SKM-1 (cell line): ENCODE data around the gene RELL2.
A peak's percentile ranks its signal among the peaks of the same experiment; 100 is the strongest.

Source experiments
- DNase-seq: peaks from one replicate; lab custom pipeline; 2025; ENCODE audit not compliant: unreplicated experiment; lab: John Stamatoyannopoulos, UW

The RELL2 gene

DNA sequence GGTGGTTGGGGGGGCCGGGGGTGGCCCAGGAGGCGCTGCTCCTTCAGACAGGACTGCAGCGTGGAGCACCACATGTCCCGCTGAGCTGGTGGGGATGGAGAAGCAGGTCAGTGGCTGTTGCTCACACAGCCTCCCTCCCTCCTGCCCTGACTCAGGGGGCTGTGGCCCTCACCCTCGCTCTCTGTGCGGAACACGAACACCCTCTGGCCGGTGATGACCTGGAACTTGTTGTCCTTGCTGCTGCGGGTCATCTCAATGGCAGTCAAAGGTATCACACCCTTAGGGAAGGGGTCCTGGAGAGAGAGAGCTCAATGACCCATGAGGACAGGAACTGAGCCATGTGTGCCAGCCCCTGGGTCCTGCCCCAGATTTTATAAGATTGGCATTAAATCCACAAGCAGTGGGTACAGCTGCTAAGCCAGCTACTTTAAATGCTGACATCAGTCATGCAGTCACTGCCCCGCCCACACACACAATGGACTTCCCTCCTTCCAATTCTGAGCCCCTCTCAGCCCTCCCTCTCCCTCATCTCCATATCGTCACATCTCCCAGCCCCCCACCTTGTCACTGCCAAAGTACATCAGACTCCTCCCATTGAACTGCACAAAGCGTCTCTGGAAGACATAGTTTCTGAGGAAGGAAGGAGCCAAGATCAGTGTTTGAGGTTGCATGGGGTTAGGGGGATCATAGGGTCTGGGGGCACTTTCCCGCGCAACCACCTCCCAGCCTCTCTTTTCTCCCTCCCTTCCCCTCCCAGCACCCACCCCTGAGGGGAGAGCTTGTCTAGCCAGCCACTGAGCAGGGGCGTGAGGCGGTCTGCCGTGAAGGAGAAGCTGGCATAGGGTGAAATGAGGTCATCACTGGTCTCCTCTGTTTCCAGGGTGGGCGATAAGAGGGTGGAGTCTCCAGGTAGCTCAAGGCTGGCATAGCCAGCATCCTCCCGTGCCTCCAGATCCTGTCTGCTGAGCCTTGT, 36.3 kb downstream of the RELL2 start:
- no peak for DNase-seq

DNA sequence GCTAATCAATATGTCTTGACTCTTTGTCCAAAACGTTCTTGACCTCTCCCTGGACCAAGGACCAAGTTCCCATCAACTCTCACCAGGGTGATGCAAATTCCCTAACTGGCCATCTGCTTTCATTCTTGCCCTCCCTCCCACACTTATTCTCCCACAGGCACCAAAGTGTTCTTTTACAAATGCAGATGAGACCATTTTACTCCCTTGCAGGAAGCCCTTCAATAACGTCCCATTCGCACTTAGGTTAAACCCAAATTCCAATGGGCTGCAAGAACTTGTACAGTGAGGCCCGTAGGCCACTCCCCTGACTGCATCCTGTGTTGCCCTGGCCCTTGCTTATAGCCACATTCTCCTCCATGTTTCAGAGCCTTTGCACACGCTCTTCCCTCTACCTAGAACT, 38.0 kb downstream of the RELL2 start:
- DNase-seq = no peak

DNA sequence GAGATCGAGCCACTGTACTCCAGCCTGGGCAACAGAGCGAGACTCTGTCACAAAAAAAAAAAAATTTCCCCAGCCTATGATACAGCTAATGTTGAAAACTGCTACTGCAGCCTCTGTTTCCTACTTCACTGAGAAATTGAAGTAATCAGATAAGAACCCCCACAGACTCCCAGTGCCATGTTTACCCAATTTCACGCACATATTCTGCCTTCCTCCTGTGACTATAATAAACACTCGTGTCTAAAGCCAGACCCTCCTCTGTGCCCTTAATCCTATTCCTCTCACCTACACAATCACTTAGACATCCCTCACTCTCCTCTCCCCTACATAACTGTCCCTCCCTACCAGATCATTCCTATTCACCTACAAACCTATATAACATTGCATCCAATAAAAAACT, 38.9 kb downstream of the RELL2 start:
- no peak for DNase-seq

DNA sequence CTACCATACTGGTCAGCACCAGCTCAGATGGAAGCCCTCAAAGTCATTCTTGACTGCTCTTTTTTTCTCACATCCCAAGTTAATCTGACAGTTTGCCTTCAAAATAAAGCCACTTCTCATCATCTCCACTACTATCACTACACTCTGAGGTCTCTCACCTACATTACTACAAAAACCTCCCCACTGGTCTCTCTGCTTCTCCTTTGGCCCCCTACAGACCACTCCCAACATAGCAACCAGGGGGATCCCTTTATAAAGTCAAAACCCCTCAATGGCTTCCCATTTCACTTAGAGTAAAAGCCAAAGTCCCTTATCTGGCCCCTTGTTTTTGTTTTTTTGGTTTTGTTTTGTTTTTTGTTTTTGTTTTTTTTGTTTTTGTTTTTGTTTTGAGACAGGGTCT, 40.6 kb downstream of the RELL2 start:
- no peak for DNase-seq

DNA sequence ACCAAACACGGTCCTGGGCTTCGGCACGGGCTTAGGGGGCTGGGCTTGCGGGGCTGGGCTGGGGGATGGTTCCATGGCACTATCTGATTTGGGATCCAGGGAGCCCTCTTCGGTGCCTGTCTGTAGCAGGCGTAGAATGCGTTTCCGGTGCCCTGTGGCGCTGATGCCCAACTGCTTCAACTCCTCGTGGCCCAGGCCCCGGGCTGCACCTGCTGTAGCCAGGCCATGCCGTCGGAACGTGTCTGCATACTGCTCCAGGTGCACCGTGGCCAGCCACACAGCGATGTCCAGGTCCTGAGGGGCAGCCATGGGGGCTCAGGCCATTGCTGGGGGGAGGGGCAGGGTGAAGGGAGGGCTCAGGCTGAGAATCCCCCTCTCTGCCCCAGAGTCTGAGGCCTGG, 43.4 kb downstream of the RELL2 start:
- no peak for DNase-seq

DNA sequence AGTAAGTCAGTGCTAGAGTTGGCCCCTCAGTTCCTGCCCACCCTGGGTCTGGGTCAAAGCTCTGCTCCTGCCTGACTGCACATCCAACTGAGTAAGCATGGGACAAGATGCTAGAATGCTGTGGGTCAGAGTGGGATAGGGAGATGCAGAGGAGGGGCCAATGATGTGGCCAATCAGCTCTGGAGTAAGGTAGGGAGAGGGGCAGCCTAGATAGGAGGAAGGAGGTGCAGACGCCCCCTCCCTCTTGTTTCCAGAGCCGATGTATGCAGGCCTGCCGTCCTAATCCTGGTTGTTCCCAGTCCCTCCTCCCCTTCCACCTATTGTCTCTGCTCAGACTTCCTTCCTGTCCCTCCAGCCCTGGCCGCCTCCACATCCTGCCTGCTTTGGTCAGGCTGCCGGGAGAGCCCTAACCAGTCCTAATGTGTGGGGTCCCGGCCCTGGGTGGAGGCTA, 44.0 kb downstream of the RELL2 start:
- DNase-seq = no peak

DNA sequence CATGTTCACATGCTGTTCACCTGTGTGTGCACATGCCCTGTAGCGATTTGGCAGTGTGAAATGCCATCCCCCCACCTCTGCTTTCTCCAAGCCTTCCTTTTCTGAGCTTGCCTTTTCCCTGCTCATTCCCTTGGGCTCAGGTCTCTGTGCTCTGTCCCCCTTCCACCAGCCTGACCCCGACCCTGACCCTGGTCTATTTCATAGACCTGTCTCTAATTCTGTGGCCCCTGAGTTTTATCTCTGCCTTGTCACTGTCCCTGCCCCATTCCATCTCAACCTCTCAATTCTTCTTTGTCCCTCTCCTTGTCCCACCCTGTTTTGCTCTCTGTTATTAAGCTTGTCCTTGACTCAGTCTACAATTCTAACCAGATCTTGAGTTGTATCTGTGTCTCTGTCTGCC, 44.5 kb downstream of the RELL2 start:
- DNase-seq = no peak

DNA sequence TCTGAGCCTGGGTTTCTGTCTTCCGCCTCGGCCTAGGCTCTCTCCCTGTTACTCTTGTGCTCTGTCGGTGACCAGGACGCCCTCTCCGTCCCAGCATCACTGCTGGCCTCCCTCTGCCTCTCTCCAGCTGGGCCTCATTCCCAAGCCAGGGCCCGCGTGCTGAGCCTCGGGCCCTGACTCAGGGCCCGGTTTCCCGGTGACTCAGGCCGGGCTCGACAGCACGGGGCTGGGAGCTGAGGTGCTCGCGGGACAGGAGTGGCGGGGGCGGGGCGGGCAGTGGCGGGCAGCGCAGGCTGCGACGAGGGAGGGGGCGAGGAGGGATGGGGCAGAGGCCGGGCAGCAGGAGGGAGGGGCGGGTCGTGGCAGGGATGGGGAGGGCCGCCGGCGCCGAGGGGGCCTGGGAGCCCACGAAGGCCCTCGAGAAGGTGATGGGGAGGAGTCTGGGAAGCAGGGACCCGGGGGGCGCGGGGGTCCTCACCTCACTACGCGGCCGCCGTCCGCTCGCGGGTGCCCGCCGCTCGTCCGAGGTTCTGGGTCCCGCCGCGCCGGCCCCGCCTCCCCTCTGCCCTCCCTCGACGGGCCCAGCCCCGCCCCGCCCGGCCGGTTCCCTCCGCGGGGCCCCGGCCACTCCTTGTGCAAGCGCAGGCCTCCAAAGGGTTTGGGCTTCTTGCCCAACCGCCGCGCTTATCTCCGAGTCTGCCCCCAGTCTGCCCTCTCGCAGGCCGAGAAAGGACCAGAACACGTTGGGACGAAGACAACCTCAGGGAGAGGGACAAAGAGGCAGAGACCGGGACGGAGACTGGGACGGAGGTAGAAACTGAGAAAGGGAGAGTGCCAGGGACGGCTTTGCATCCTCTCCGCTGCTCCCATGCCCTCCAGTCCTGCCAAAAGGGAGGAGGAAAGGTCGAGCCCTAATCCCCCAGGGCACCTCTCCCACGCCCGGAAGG, 45.2 kb downstream of the RELL2 start, which contains the start of gene ARAP3:
TSS of gene ARAP3 (minus strand) at position 536 of the 947 bp plus-strand sequence. CDS start 1,744 bp downstream, outside the sequence.
- DNase-seq = peak; percentile 87

DNA sequence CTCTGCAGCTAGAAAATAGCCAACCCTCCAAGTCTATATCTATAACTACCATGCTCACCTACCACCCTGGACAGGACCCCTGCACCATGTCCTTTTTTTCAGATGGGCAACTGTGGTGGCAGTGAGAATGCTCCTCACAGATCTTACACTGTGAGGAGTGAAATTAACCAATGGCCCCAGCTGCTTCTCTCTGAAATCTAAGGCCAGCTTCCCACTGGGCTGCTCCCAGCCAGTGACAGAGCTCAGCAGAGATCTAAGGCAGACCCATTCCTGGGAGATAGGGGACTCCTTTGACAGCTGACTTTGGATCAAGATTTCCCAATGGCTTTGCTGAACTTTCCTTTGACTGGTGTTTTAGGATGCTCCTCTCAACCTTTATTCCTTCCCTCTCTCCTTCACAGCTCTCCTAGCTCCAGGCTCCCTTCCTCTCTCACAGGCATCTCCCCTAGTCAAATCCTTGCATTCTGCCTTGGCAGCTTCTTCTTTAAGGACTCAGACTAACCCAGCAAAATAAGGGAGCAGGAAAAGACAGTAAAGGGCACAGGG, 46.9 kb downstream of the RELL2 start:
- DNase-seq = no peak

DNA sequence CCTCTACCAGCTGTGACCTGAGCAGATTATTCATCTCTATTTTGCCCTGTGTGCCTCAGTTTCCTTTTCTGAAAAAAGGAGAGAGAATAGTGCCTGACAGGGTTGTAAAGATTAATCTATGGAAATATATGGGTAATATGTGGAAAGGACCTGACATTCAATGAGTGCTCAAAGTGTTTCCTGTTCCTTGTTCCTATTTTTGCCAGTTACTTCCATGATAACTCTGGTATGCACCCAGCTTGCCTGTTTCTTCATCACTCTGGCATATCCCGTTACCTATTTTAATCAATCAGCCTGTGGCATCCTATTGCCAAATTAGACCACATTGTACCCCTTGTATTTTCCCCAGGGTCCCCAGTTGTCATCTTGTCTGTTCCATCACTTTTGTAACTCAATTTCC, 48.8 kb downstream of the RELL2 start:
- peak; percentile 18 for DNase-seq

DNA sequence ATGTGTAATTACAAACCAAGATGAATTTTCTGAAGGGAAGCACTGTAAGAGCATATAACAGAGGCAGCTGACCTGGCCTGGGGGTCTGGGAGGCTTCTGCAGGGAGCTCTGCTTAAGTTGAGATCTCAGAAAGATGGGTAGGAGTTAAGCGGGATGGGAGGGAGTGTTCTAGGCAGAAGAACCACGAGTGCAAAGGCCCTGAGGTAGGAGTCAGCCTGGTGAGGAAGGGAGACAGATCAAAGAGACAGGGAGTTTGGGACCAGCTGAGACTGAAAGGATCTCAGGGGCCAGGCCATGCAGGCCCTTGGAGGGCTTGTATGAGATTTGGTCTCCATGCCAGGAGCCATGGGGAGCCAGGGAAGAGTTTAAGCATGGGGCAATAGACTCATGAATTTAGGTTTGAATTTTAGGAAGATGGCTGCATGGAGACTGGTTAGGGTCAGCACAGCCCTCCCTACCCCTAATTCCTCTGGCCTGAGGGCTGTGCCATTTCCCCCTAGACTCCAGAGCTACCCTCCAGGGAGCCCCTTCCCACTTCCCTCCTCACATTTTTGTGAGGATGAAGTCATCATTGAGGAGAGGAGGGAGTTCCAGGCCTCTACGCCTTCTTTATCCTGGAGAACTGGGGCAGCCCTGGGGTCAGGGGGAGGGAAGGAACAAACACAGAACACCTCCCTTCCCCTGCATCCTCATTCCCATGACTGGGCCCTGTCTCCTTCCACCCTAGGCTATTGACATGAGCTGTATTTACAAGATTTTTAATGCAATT, 50.0 kb downstream of the RELL2 start:
- DNase-seq = no peak
